ENCODE results near the gene GADD45B.
A peak's percentile ranks its signal among the peaks of the same experiment; 100 is the strongest.

GADD45B gene

GRCh38 chr19:2428321-2428690 is 47.6 kb upstream of the GADD45B start:
- POLR2A ChIA-PET = interaction anchor here (0.6 to 4.0 kb wide), 17 partner anchors 8 to 608 kb away, joined by 3 to 68 read pairs (median 4); partner anchors contain the start of genes AP3D1, GADD45B, LMNB2 and PLEKHJ1

DNA sequence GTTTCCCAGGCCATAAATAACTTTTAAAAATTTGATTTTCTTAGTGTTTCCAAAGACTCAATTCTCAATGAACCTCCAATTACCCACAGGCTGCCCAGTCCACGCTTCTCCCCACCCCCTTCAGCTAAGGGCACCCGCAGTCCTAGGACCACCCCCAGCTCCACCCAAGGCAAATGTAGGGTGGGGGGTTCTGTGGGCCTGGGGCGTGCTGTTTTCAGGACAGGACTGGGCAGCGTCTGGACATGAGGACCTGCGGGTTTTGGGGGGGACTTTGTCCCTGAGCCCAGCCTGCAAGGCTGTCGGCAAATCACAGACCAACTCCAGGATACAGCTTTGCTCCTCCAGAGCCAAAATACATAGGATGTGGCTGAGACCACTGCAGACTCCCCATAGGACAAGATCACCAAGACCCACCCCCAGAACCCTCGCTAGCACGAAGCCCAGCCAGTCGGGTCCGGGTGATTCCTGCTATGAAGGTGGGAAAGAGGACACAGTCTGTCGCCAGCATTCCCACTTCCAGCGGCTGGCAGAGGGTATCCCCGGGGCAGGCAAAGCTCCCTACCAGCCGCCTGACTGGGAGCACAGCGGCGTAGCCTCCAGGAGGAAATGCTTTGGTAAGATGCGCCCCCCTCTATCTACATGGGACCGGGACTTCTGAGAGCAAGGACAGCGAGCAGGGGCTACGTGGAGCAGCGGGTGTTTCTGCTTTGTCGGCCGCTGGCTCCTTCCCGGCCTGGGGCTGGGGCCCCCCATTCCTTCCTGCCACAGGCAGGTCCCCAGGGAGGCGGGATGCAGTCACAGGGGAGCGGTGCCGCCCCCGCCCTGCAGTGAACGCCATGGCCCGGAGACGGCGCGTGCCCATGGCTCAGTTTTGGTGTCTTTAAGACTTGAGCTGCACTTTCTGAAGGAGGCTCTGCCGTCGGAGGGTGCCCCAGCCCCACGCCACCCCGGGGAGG is 46.9 kb upstream of the GADD45B start:
- no peak overlapping the region for H3K4me3 ChIP-seq (ENCODE audit: low read depth, low read length)
- no peaks in the 10 kb centered on the region for H3K9me3 ChIP-seq (ENCODE audit: control insufficient read depth, insufficient read depth, low read depth, low read length)
- CTCF ChIA-PET = interaction anchor here (0.7 to 1.2 kb wide), 3 partner anchors 39 to 1387 kb away, joined by 3 read pairs; no protein-coding TSS in a partner anchor
- POLR2A ChIA-PET = interaction anchor here (0.6 to 4.0 kb wide), 5 partner anchors 8 to 607 kb away, joined by 4 to 68 read pairs (median 9); partner anchors contain the start of genes GADD45B and LMNB2
- peaks cover 0 to 63% of the 10 kb centered on the region in 2 experiments; a peak in 2 of 3 replicates for H3K36me3 ChIP-seq (ENCODE audit: control insufficient read depth in 2 of 2, insufficient read depth in 1 of 2, low read length in 2 of 2)
- H3K4me1 ChIP-seq (ENCODE audit: control insufficient read depth, insufficient read depth, low read length) = 0 out of 2 replicates have a peak, but pooled peaks cover 6% of the 10 kb centered on the region
- peak overlapping the region; percentile 86; the same call in 1 of the 2 replicates for H3K27ac ChIP-seq (ENCODE audit: extremely low read depth, low read depth, low read length)
- TF ChIP-seq ZBTB20 (tag by site-specific recombination; IDR thresholded peaks at IDR 0.05) (0 out of 2 replicates have a peak, but pooled peaks have one; percentile 11), KLF1 (tag by site-specific recombination; IDR thresholded peaks at IDR 0.05) (peak; percentile 33; the same call in 1 of the 2 replicates), WT1 (tag by site-specific recombination; IDR thresholded peaks at IDR 0.05) (0 out of 2 replicates have a peak, but pooled peaks have one; percentile 24), ZNF639 (tag by site-specific recombination; IDR thresholded peaks at IDR 0.05) (no peak), ZNF10 (tag by site-specific recombination; IDR thresholded peaks at IDR 0.05) (no peak), INSM2 (tag by site-specific recombination; IDR thresholded peaks at IDR 0.05) (no peak), ZNF600 (tag by site-specific recombination; IDR thresholded peaks at IDR 0.05) (peak; percentile 90), ZNF580 (tag by site-specific recombination; IDR thresholded peaks at IDR 0.05) (no peak), ZNF488 (tag by site-specific recombination; IDR thresholded peaks at IDR 0.05) (no peak), ZNF146 (tag by site-specific recombination; IDR thresholded peaks at IDR 0.05) (no peak), GLIS1 (tag by site-specific recombination; IDR thresholded peaks at IDR 0.05) (no peak), IKZF3 (tag by site-specific recombination; IDR thresholded peaks at IDR 0.05) (peak; percentile 64; the same call in 1 of the 2 replicates), SP2 (tag by site-specific recombination; IDR thresholded peaks at IDR 0.05) (peak; percentile 66), ZNF518A (tag by site-specific recombination; conservative IDR thresholded peaks at IDR 0.05; ENCODE audit: low read depth) (no peak)
- TF ChIP-seq, protein P1, sequence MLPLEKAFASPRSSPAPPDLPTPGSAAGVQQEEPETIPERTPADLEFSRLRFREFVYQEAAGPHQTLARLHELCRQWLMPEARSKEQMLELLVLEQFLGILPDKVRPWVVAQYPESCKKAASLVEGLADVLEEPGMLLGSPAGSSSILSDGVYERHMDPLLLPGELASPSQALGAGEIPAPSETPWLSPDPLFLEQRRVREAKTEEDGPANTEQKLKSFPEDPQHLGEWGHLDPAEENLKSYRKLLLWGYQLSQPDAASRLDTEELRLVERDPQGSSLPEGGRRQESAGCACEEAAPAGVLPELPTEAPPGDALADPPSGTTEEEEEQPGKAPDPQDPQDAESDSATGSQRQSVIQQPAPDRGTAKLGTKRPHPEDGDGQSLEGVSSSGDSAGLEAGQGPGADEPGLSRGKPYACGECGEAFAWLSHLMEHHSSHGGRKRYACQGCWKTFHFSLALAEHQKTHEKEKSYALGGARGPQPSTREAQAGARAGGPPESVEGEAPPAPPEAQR (tag by site-specific recombination; IDR thresholded peaks at IDR 0.05) = no peak
- TF ChIP-seq, protein P2, sequence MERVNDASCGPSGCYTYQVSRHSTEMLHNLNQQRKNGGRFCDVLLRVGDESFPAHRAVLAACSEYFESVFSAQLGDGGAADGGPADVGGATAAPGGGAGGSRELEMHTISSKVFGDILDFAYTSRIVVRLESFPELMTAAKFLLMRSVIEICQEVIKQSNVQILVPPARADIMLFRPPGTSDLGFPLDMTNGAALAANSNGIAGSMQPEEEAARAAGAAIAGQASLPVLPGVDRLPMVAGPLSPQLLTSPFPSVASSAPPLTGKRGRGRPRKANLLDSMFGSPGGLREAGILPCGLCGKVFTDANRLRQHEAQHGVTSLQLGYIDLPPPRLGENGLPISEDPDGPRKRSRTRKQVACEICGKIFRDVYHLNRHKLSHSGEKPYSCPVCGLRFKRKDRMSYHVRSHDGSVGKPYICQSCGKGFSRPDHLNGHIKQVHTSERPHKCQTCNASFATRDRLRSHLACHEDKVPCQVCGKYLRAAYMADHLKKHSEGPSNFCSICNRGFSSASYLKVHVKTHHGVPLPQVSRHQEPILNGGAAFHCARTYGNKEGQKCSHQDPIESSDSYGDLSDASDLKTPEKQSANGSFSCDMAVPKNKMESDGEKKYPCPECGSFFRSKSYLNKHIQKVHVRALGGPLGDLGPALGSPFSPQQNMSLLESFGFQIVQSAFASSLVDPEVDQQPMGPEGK (tag by site-specific recombination; IDR thresholded peaks at IDR 0.05) = no peak; the same call in 1 of the 2 replicates

More at GRCh38 chr19:2428321-2428690, 47.6 kb upstream of the GADD45B start:
- peak; percentile 97 for TF ChIP-seq ZNF600 (tag by site-specific recombination; IDR thresholded peaks at IDR 0.05)
- TF ChIP-seq ZNF658 (tag by site-specific recombination; IDR thresholded peaks at IDR 0.05) = no peak
- TF ChIP-seq ZBTB8A (tag by site-specific recombination; IDR thresholded peaks at IDR 0.05) = peak; percentile 17; the same call in 1 of the 2 replicates
- no peak for TF ChIP-seq FEZF1 (tag by site-specific recombination; IDR thresholded peaks at IDR 0.05)
- TF ChIP-seq KLF1 (tag by site-specific recombination; IDR thresholded peaks at IDR 0.05) = peak; percentile 24; the same call in 1 of the 2 replicates
- 0 out of 2 replicates have a peak, but pooled peaks have one; percentile 18 for TF ChIP-seq KLF8 (tag by site-specific recombination; IDR thresholded peaks at IDR 0.05)
- Histone ChIP-seq H3K36me3 (ENCODE audit: control insufficient read depth in 2 of 2, insufficient read depth in 1 of 2, low read length in 2 of 2) (peaks cover 0 to 64% of the 10 kb centered on the region in 2 experiments; a peak in 1 of 3 replicates), H3K27ac (ENCODE audit: extremely low read depth, low read depth, low read length) (peak overlapping the region; percentile 86; the same call in 1 of the 2 replicates), H3K4me1 (ENCODE audit: control insufficient read depth, insufficient read depth, low read length) (0 out of 2 replicates have a peak, but pooled peaks cover 6% of the 10 kb centered on the region), H3K9me3 (ENCODE audit: control insufficient read depth, insufficient read depth, low read depth, low read length) (no peaks in the 10 kb centered on the region), H3K4me3 (ENCODE audit: low read depth, low read length) (no peak overlapping the region)
- CTCF ChIA-PET = interaction anchor here (1.0 to 1.2 kb wide), 3 partner anchors 39 to 186 kb away, joined by 3 read pairs; no protein-coding TSS in a partner anchor

Measured in HEK293 (cell line).